ENCODE results near the gene XRCC6. TPM values are rescaled to one million over a fixed set of nuclear protein-coding genes. Genes with fewer than 3 reads are reported as not detected.
A peak's percentile ranks its signal among the peaks of the same experiment; 100 is the strongest.

The XRCC6 gene
- total RNA-seq, 1 experiment from 2014 or later, result 474 TPM

GRCh38 chr22:41589391-41590241 lies 31.5 kb upstream of the XRCC6 start, which contains the start of gene PMM1:
TSS of gene PMM1 (minus strand) at chr22:41589840. CDS start at chr22:41589805, 35 bp downstream.
- ChIA-PET POLR2A (interaction anchor here (0.6 to 2.0 kb wide), 20 partner anchors 8 to 243 kb away, joined by 3 to 12 read pairs (median 5); partner anchors contain the start of genes CSDC2, DESI1, POLR3H and SREBF2), CTCF (interaction anchor here (0.6 to 4.4 kb wide), 30 partner anchors 8 to 1391 kb away, joined by 3 to 53 read pairs (median 4); partner anchors contain the start of genes DESI1, POLR3H, TEF and XRCC6)
- Mint-ChIP-seq H3K27me3 (ENCODE audit: low read depth) (peaks cover 10% of the 10 kb centered on the region; the same call in 1 of the 2 replicates), H3K27ac (peak within 1 kb of the TSS; percentile 76), H3K4me1 (peaks cover 6% of the 10 kb centered on the region), H3K9me3 (no peaks in the 10 kb centered on the region; the same call in 1 of the 2 replicates), H3K36me3 (no peaks in the 10 kb centered on the region), H3K4me3 (peak within 1 kb of the TSS; percentile 89)
- DNase-seq (ENCODE audit: low spot score) (peak; percentile 100), ATAC-seq (peak; percentile 99)
- no peak for TF ChIP-seq ZNF416 (CRISPR knock-in tag; IDR thresholded peaks at IDR 0.05)
- TF ChIP-seq, protein P1, sequence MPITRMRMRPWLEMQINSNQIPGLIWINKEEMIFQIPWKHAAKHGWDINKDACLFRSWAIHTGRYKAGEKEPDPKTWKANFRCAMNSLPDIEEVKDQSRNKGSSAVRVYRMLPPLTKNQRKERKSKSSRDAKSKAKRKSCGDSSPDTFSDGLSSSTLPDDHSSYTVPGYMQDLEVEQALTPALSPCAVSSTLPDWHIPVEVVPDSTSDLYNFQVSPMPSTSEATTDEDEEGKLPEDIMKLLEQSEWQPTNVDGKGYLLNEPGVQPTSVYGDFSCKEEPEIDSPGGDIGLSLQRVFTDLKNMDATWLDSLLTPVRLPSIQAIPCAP (CRISPR knock-in tag; IDR thresholded peaks at IDR 0.05), result no peak
- TF ChIP-seq RORB (CRISPR knock-in tag; IDR thresholded peaks at IDR 0.05), result no peak
- no peak for TF ChIP-seq HMGA2 (CRISPR knock-in tag; IDR thresholded peaks at IDR 0.05)
- TF ChIP-seq NFATC4 (CRISPR knock-in tag; IDR thresholded peaks at IDR 0.05), result no peak
- no peak for TF ChIP-seq GABPB1 (CRISPR knock-in tag; IDR thresholded peaks at IDR 0.05)
- TF ChIP-seq E2F5 (CRISPR knock-in tag; IDR thresholded peaks at IDR 0.05), result peak; percentile 8; the same call in 1 of the 2 replicates
- TF ChIP-seq, protein P2, sequence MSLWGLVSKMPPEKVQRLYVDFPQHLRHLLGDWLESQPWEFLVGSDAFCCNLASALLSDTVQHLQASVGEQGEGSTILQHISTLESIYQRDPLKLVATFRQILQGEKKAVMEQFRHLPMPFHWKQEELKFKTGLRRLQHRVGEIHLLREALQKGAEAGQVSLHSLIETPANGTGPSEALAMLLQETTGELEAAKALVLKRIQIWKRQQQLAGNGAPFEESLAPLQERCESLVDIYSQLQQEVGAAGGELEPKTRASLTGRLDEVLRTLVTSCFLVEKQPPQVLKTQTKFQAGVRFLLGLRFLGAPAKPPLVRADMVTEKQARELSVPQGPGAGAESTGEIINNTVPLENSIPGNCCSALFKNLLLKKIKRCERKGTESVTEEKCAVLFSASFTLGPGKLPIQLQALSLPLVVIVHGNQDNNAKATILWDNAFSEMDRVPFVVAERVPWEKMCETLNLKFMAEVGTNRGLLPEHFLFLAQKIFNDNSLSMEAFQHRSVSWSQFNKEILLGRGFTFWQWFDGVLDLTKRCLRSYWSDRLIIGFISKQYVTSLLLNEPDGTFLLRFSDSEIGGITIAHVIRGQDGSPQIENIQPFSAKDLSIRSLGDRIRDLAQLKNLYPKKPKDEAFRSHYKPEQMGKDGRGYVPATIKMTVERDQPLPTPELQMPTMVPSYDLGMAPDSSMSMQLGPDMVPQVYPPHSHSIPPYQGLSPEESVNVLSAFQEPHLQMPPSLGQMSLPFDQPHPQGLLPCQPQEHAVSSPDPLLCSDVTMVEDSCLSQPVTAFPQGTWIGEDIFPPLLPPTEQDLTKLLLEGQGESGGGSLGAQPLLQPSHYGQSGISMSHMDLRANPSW (CRISPR knock-in tag; conservative IDR thresholded peaks at IDR 0.05; ENCODE audit: low read depth), result no peak
- TF ChIP-seq, protein P3, sequence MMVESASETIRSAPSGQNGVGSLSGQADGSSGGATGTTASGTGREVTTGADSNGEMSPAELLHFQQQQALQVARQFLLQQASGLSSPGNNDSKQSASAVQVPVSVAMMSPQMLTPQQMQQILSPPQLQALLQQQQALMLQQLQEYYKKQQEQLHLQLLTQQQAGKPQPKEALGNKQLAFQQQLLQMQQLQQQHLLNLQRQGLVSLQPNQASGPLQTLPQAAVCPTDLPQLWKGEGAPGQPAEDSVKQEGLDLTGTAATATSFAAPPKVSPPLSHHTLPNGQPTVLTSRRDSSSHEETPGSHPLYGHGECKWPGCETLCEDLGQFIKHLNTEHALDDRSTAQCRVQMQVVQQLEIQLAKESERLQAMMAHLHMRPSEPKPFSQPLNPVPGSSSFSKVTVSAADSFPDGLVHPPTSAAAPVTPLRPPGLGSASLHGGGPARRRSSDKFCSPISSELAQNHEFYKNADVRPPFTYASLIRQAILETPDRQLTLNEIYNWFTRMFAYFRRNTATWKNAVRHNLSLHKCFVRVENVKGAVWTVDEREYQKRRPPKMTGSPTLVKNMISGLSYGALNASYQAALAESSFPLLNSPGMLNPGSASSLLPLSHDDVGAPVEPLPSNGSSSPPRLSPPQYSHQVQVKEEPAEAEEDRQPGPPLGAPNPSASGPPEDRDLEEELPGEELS (CRISPR knock-in tag; IDR thresholded peaks at IDR 0.05), result 0 out of 2 replicates have a peak, but pooled peaks have one; percentile 48
- peak; percentile 72; the same call in 1 of the 2 replicates for TF ChIP-seq MYBL2 (CRISPR knock-in tag; IDR thresholded peaks at IDR 0.05)
- TF ChIP-seq ETV6 (CRISPR knock-in tag; IDR thresholded peaks at IDR 0.05), result no peak
- no peak for TF ChIP-seq ATF3 (CRISPR knock-in tag; conservative IDR thresholded peaks at IDR 0.05)
- TF ChIP-seq ZNF121 (CRISPR knock-in tag; IDR thresholded peaks at IDR 0.05), result peak; percentile 82
- TF ChIP-seq ZBTB21 (CRISPR knock-in tag; IDR thresholded peaks at IDR 0.05; ENCODE audit: borderline replicate concordance), result no peak
- no peak for TF ChIP-seq ZNF219 (CRISPR knock-in tag; IDR thresholded peaks at IDR 0.05; ENCODE audit: borderline replicate concordance)
- TF ChIP-seq HMGXB4 (CRISPR knock-in tag; IDR thresholded peaks at IDR 0.05), result no peak
- no peak for TF ChIP-seq ATF2 (CRISPR knock-in tag; IDR thresholded peaks at IDR 0.05; ENCODE audit: borderline replicate concordance, low read depth)
- no peak for TF ChIP-seq SMAD4 (CRISPR knock-in tag; IDR thresholded peaks at IDR 0.05)
- TF ChIP-seq ARID4B (CRISPR knock-in tag; IDR thresholded peaks at IDR 0.05; ENCODE audit: borderline replicate concordance), result no peak
